Fibroblast of lung (primary cell): ENCODE results near the gene KIAA1328. TPM values are rescaled to one million over a fixed set of nuclear protein-coding genes. Genes with fewer than 3 reads are reported as not detected.

Experiments used
- DNase-seq, 2 donors: peaks; one replicate each; pipeline versions ENCODE4 v3.0.0 to v3.0.0-alpha.2; 2010; ENCODE audit warnings: low read depth in 2 of 2
- H2AFZ ChIP-seq: 2 replicates; pipeline ENCODE4 v1.5.1; 2012; ENCODE audit warnings: low read length, control low read depth, inconsistent platforms
- H3K27ac ChIP-seq: 2 replicates; pipeline ENCODE4 v1.5.1; 2011; ENCODE audit warnings: low read length, control low read depth; ENCODE audit not compliant: insufficient read depth
- H3K27me3 ChIP-seq: 2 replicates; pipeline ENCODE4 v1.5.1; 2011; ENCODE audit warnings: mild to moderate bottlenecking, low read length; ENCODE audit not compliant: control insufficient read depth, insufficient read depth
- H3K36me3 ChIP-seq: 2 replicates; pipeline ENCODE4 v1.5.1; 2011; ENCODE audit warnings: low read length; ENCODE audit not compliant: control insufficient read depth, insufficient read depth
- H3K4me1 ChIP-seq: 2 replicates; pipeline ENCODE4 v1.5.1; 2011; ENCODE audit warnings: low read length; ENCODE audit not compliant: control insufficient read depth, insufficient read depth; ENCODE audit errors: extremely low read depth
- H3K4me2 ChIP-seq: 2 replicates; pipeline ENCODE4 v1.5.1; 2011; ENCODE audit warnings: low read length, control low read depth; ENCODE audit not compliant: insufficient read depth; ENCODE audit errors: extremely low read depth
- H3K4me3 ChIP-seq, 4 experiments: fragments of 200-600 bp in 1 of 4; sonication (generic) in 1 of 4; replicated peaks in 1 of 4; 2 replicates each; pipeline ENCODE4 v1.5.1; 2011 to 2016; ENCODE audit warnings: low read length in 4 of 4, low read depth in 3 of 4, mild to moderate bottlenecking in 3 of 4, control low read depth in 2 of 4, inconsistent platforms in 1 of 4, mixed read lengths in 1 of 4; ENCODE audit not compliant: insufficient read depth in 1 of 4; ENCODE audit errors: control extremely low read depth in 1 of 4
- H3K79me2 ChIP-seq: 2 replicates; pipeline ENCODE4 v1.5.1; 2012; ENCODE audit warnings: mild to moderate bottlenecking, low read length, inconsistent platforms; ENCODE audit not compliant: control insufficient read depth, insufficient read depth
- H3K9ac ChIP-seq: 2 replicates; pipeline ENCODE4 v1.5.1; 2011; ENCODE audit warnings: mild to moderate bottlenecking, low read length, control low read depth; ENCODE audit not compliant: insufficient read depth
- H3K9me3 ChIP-seq: 2 replicates; pipeline ENCODE4 v1.5.1; 2012; ENCODE audit warnings: low read depth, low read length; ENCODE audit not compliant: control insufficient read depth, insufficient read depth
- H4K20me1 ChIP-seq: 2 replicates; pipeline ENCODE4 v1.5.1; 2011; ENCODE audit warnings: low read length; ENCODE audit not compliant: control insufficient read depth, insufficient read depth; ENCODE audit errors: extremely low read depth
- CTCF ChIP-seq, 2 donors: IDR thresholded peaks in 1 of 2; conservative IDR thresholded peaks in 1 of 2; 1 replicate in 1 of 2; 2 replicates in 1 of 2; pipeline ENCODE4 v1.5.1; 2011 to 2012; ENCODE audit warnings: low read length in 2 of 2, control low read depth in 1 of 2, inconsistent platforms in 1 of 2, low read depth in 1 of 2, mild to moderate bottlenecking in 1 of 2
- EZH2 ChIP-seq: IDR thresholded peaks from 2 replicates; pipeline ENCODE4 v1.5.1; 2012; ENCODE audit warnings: low read length, control low read depth, mild to moderate bottlenecking; ENCODE audit errors: missing control alignments
- polyA plus RNA-seq, 2 donors: library from polyadenylated mRNA; depleted of rRNA in 1 of 2; stranded (reverse) in 1 of 2; unstranded in 1 of 2; fragments of >200 nt; gene quantifications; 2 replicates each; pipeline ENCODE4 v1.2.1, GENCODE V29; 2011 to 2012; ENCODE audit warnings: missing spikeins in 1 of 2
- total RNA-seq: library from RNA; depleted of rRNA; stranded (reverse); fragments of >200 nt; gene quantifications from 2 replicates; pipeline ENCODE4 v1.2.1, GENCODE V29; 2014

The KIAA1328 gene
- total and polyA plus RNA-seq, 2 donors (not counting 1 experiment from before 2014, with no cell fraction given) = 4.3 to 4.5 TPM

DNA sequence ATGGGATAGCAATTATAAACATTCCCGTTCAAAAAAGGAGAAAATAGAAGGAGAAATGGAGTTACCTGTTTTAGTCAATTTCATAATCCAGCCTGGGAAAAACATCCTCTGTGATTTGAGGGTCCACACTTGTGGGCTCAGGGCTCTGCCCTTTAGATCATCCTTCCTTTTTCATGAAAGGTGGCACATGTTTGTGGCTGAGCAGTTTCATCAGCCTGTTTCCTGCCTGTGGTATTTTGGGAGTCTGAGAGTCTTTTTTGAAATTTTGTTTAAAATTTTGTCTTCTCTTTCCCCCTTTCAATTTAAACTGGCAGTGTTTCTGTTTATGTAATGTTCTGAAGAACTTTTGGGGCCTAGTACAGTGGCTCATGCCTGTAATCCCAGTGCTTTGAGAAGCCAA is 84.0 kb downstream of the KIAA1328 start:
- Histone ChIP-seq H3K36me3 (no peaks in the 10 kb centered on the region), H3K27ac (no peak overlapping the region), H3K9me3 (no peaks in the 10 kb centered on the region), H3K4me2 (no peak overlapping the region), H3K27me3 (no peaks in the 10 kb centered on the region), H3K9ac (no peak overlapping the region), H2AFZ (no peak overlapping the region), H4K20me1 (no peaks in the 10 kb centered on the region), H3K79me2 (no peaks in the 10 kb centered on the region), H3K4me3 (no peak overlapping the region), H3K4me1 (no peaks in the 10 kb centered on the region)
- TF ChIP-seq CTCF (conservative IDR thresholded peaks at IDR 0.05 in 1 of 2, IDR thresholded peaks at IDR 0.05 in 1 of 2; ENCODE audit: low read depth in 1 of 2, low read length in 2 of 2) = no peak
- TF ChIP-seq EZH2 = no peak
- no peak for DNase-seq

DNA sequence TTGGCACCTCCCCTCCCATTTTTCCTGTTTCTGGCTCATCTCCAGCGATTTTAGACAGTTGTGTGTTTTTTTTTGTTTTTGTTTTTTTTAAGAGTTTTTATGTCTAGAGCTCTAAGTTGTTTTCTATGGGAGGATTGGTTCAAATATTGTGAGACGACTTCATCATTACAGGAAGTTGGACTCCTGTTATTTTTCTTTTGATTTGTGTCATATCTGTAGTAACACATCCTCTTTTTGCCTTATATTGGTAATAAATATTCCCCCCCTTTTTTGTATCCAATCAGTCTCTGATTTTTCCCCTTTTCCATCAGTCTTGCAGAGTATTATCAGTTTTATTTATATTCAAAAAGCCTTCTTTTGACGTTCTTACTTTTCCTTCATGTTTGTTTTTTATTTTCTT is 89.0 kb downstream of the KIAA1328 start:
- Histone ChIP-seq H2AFZ (no peak overlapping the region), H3K4me3 (no peak overlapping the region), H3K79me2 (no peaks in the 10 kb centered on the region), H3K27me3 (no peaks in the 10 kb centered on the region), H3K9me3 (no peaks in the 10 kb centered on the region), H3K36me3 (no peaks in the 10 kb centered on the region), H3K4me2 (no peak overlapping the region), H3K27ac (no peak overlapping the region), H3K9ac (no peak overlapping the region), H3K4me1 (no peaks in the 10 kb centered on the region), H4K20me1 (no peaks in the 10 kb centered on the region)
- no peak for DNase-seq
- TF ChIP-seq CTCF (conservative IDR thresholded peaks at IDR 0.05 in 1 of 2, IDR thresholded peaks at IDR 0.05 in 1 of 2; ENCODE audit: low read depth in 1 of 2, low read length in 2 of 2) = no peak
- no peak for TF ChIP-seq EZH2

DNA sequence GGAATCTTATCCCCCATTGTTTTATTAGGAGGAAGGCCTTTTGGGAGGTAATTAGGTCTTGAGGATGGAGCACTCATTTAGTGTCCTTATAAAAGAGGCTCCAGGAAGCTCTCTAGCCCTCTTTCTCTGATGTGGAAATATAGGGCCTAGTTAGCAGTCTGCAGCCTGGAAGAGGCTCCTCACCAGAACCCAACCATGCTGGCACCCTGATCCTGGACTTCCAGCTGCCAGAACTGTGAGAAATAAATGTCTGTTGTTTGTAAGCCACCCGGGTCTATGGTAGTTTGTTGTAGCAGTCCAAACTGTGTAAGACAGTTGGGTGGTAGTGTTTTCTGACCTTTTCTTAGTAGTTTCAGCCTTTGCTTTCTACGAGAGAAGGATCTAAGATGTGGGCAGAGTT is 100.7 kb downstream of the KIAA1328 start:
- Histone ChIP-seq H3K27me3 (no peaks in the 10 kb centered on the region), H3K4me3 (no peak overlapping the region), H3K4me2 (no peak overlapping the region), H3K9ac (no peak overlapping the region), H3K79me2 (no peaks in the 10 kb centered on the region), H3K4me1 (no peaks in the 10 kb centered on the region), H2AFZ (no peak overlapping the region), H3K9me3 (no peaks in the 10 kb centered on the region), H3K36me3 (no peaks in the 10 kb centered on the region), H4K20me1 (no peaks in the 10 kb centered on the region), H3K27ac (no peak overlapping the region)
- no peak for TF ChIP-seq CTCF (conservative IDR thresholded peaks at IDR 0.05 in 1 of 2, IDR thresholded peaks at IDR 0.05 in 1 of 2; ENCODE audit: low read depth in 1 of 2, low read length in 2 of 2)
- no peak for DNase-seq
